Activated CD8-positive, alpha-beta memory T cell treated with anti-CD3 and anti-CD28 coated beads for 4 hours (primary cell): ENCODE measurements around the gene C6orf52.
"Not testable (repeated sequence)": the region's sequence is repeated elsewhere in the genome, so short reads cannot be mapped to it uniquely, and the experiment has no call there.

Experiments
- DNase-seq, 2 donors: peaks; one replicate each; pipeline ENCODE4 v3.0.0-alpha.2; 2020; ENCODE audit warnings: low read depth in 2 of 2

Gene C6orf52

DNA sequence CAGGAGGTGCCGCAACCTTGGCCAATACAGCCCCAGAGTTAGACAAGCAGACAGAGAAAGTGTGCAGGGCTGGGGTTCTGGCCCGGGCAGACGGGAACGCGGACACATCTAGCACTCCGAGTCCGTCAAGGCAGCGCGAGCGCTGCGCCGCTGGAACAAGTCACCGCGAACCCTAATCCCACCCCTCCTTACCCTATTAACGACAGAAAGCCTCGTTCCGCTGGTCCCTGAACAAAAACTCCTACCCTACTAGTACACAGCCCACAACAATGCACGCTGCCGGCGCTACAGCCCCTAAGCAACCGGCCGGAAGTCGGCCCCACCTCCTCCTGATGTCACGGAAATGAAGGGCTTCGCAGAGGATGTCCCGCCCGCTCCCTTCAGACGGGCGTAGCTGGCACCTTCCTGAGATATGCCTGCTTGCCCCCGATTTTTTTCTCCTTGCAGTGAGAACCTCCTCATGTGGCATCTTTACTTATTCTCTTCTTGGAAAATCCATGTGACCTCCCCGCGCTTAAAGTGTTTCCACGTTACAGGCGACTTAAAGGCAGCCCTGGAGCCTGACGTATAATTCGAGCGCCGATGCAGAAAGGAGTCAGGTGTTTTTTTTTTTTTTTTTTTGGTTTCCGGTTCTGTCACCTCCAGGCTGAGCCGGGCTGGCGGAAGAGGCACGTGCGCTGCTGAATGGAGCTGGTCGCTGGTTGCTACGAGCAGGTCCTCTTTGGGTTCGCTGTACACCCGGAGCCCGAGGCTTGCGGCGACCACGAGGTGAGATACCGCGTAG, at the start of gene C6orf52, which contains the start of gene PAK1IP1:
Gene C6orf52, minus strand, starts transcription at position 315 of the 784 bp plus-strand sequence. CDS start 7,066 bp downstream, outside the sequence.
Gene PAK1IP1, plus strand, starts transcription at position 671 of the 784 bp plus-strand sequence. Its CDS starts 14 bp downstream, at position 685.
- peak; percentile 87 to 91 for DNase-seq

DNA sequence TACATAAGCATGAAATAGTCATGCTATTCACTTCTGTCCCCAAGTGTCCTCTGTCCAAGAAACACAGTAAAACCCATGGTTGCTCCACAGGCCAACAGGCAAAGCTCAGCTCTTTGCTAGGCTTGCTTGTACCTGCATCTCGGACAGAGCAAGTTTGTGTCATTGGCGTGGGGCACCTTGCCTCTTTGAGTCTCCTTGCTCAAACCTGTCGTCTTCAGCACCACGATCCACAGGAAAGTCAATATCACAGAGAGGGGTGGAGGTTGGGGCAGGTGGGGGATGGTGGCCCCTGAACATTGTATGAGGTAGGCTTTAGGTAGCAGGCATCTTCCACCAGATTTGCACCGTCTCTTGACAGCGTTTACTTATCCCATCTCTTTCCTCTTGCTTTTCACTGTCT, 49.1 kb upstream of the C6orf52 start:
- no peak for DNase-seq

DNA sequence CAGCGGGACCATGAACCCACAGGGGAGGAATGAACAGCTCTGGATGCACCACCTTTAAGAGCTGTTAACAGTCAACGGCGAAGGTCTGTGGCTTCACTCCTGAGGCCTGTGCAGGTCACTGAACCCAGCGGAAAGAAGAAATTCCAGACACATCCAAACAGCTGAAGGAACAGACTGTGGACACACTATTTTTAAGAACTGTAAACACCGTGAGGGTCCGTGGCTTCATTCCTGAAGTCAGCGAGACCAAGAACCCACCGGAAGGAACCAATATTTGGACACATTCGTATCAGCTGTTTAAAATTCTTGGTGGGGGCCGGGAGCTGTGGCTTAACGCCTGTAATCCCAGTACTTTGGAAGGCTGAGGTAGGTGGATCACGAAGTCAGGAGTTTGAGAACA, 47.8 kb upstream of the C6orf52 start:
- DNase-seq = no peak

DNA sequence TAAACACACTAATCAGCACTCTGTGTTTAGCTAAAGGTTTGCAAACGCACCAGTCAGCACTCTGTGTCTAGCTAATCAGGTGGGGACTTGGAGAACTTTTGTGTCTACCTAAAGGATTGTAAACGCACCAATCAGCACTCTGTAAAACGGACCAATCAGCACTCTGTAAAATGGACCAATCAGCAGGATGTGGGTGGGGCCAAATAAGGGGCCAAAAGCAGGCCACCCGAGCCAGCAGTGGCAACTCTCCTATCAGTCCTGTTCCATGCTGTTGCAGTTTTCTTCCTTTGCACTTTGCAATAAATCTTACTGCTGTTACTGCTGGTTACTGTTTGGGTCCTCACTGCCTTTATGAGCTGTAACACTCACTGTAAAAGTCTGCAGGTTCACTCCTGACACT, 47.2 kb upstream of the C6orf52 start:
- DNase-seq = not testable (repeated sequence)

GRCh38 chr6:10740061-10740460, 45.6 kb upstream of the C6orf52 start:
- DNase-seq = no peak

- DNase-seq = no peak
Observed at GRCh38 chr6:10736731-10737130, 42.3 kb upstream of the C6orf52 start.

GRCh38 chr6:10733863-10734262, 39.4 kb upstream of the C6orf52 start:
- no peak for DNase-seq

DNA sequence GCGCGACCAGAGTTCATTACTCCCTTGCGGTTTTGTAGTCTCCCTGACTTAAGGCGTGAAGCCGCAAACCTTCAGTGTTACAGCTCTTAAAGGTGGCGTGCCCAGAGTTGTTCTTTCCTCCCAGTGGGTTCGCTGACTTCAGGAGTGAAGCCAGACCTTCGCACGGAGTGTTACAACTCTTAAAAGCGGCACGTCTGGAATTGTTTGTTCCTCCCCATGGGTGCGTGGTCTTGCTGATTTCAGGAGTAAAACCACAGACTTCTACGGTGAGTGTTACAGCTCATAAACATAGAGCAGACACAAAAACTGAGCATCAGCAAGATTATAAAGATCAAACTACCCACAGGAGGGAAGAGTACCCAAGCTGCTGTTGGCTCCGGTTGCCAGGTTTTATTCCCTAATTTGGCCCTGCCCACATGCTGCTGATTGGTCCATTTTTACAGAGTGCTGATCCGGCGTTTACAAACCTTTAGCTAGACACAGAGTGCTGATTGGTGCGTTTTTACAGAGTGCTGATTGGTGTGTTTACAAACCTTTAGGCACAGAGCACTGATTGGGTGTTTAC, 38.8 kb upstream of the C6orf52 start:
- peak in 1 of 2 donors; percentile 31 for DNase-seq

DNA sequence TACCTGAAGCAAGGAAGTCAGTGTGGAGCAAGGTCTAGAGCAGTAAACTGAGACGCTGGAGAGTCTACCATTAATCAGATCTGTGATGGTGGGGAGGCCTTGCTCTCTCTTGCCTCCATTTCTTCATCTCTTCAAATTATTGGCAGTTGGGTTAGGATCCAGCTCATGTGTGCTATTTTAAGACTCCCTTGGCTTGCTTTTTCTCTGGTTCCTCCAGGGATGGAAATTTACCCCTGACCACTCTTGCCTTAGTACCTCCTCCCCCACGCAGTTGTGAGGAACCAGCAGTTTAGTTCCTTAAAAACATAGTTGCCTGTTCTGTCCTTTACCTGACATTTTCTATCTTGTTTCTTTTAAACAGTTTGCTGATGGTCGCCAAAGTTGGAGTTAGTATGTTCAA, 35.8 kb upstream of the C6orf52 start:
- DNase-seq = no peak

- no peak for DNase-seq
Observed at GRCh38 chr6:10725716-10726115, 31.3 kb upstream of the C6orf52 start.

DNA sequence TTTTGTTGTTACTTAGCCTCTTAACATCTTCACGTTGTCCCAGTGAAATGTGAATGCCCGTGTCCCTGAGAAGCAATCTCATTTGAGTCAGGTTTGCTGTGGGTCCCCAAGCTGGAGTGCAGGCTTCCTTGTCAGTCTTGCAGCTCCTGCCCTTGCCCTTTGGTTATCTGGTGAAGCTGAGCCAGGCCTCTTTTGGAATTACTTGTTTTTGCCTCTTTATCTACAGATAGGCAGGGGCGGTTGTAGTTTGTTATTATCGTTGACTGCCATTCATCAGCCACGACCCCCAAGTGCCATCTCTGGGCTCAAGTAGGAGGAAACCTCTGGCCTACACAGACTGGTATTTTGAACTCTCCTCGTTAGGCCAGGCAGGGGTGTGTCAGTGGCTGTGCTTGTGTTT, 30.6 kb upstream of the C6orf52 start:
- DNase-seq = no peak

- DNase-seq = no peak
Observed at GRCh38 chr6:10723567-10723881, 29.1 kb upstream of the C6orf52 start.

- DNase-seq = peak; percentile 65 to 67
Observed at GRCh38 chr6:10722820-10723566, 28.6 kb upstream of the C6orf52 start, which contains the start of gene TMEM14C. TSS of gene TMEM14C (plus strand) at chr6:10723070. CDS start at chr6:10724614, 1,544 bp downstream.

DNA sequence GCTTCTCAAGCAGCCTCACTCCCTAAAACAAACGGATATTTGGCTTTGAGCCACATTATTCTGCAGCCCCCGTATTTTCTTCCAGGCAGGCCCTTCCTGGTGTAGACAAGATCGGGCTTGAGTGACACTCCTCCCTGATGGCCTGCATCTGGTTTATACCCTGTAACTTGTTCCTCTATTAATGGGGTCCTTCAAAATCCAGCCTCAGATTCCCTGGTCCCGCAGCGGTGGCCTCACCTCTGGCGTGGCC, 28.1 kb upstream of the C6orf52 start:
- no peak for DNase-seq

GRCh38 chr6:10721850-10722569, 27.6 kb upstream of the C6orf52 start:
- DNase-seq = no peak

DNA sequence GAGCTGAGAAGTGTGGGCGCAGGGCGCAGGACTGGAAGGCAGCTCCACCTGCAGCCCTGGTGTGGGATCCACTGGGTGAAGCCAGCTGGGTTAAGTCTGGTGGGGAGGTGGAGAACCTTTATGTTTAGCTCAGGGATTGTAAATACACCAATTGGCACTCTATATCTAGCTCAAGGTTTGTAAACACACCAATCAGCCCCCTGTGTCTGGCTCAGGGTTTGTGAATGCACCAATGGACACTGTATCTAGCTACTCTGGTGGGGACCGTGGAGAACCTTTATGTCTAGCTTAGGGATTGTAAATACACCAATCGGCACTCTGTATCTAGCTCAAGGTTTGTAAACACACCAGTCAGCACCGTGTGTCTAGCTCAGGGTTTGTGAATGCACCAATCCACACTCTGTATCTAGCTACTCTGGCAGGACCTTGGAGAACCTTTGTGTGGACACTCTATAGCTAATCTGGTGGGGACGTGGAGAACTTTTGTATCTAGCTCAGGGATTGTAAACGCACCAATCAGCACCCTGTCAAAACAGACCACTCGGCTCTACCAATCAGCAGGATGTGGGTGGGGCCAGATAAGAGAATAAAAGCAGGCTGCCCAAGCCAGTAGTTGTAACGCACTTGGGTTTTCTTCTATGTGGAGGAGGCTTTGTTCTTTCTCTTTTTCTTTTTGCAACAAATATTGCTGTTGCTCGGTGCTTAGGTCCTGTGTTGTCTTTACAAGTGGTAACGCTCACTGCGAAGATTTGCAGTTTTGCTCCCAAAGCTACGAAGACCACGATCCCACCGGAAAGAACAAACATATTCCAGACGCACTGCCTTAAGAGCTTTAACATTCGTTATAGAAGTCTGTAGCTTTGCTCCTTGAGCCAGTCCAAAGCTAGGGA, 26.8 kb upstream of the C6orf52 start:
- DNase-seq = not testable (repeated sequence)

GRCh38 chr6:10720265-10720959, 26.0 kb upstream of the C6orf52 start:
- DNase-seq = peak in 1 of 2 donors; percentile 24

DNA sequence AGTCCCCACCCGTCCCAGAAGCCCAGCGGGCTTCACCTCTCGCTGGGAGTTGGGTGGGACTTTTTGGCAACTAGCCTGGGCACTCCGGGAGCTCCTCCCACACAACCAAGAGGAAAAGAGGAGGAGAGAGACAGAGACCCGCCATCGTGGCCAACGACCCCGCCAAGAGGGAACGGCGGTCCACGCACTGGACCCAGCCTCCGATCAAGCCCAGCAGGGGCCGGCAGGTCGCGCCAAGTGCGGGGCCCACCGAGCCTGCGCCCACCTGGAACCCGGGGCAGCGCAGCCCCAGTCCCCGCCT, 25.5 kb upstream of the C6orf52 start:
- DNase-seq = no peak

- DNase-seq = no peak
Observed at GRCh38 chr6:10719296-10719963, 25.0 kb upstream of the C6orf52 start.

- no peak for DNase-seq
Observed at GRCh38 chr6:10713962-10714361, 19.5 kb upstream of the C6orf52 start.
